IMR-90 (cell line): ENCODE results near the gene POLR3GL. TPM values are rescaled to one million over a fixed set of nuclear protein-coding genes. Genes with fewer than 3 reads are reported as not detected.

ENCODE experiments used
- ATAC-seq: fragments of 200-7000 bp; cut with Tn5 transposase; 2 replicates; pipeline ENCODE4 v1.9.1; 2020; ENCODE audit warnings: low read depth, mild to moderate bottlenecking, moderate library complexity
- BruUV-seq: library from RNA; stranded (reverse); fragments of 400-500 nt; replicated peaks from 2 replicates; lab custom pipeline; 2021; lab: Mats Ljungman, UMichigan
- CTCF ChIA-PET: fragments of 300-600 bp; formaldehyde crosslinking; extraction: SDS; loops from one replicate; lab custom pipeline; 2021; ENCODE audit warnings: antibody characterized with exemption; lab: Yijun Ruan, JAX
- POLR2A ChIA-PET: fragments of 300-600 bp; sonication (Branson Sonifier 250); formaldehyde crosslinking; loops from one replicate; lab custom pipeline; 2022; ENCODE audit warnings: antibody characterized with exemption; ENCODE audit not compliant: unreplicated experiment; lab: Charles Lee
- DNase-seq: peaks from one replicate; pipeline ENCODE4 v3.0.0; 2013
- H2AFZ ChIP-seq: replicated peaks from 2 replicates; pipeline ENCODE3; 2013; ENCODE audit warnings: low read length, mild to moderate bottlenecking; ENCODE audit not compliant: poor library complexity
- H2AK5ac ChIP-seq: 2 replicates; pipeline ENCODE4 v1.6.1; 2013; ENCODE audit warnings: low read depth, low read length, inconsistent platforms
- H2AK9ac ChIP-seq: replicated peaks from 2 replicates; pipeline ENCODE3; 2013; ENCODE audit warnings: mild to moderate bottlenecking, low read depth, low read length, moderate library complexity; ENCODE audit not compliant: poor library complexity
- H2BK120ac ChIP-seq: 2 replicates; pipeline ENCODE4 v1.6.1; 2013; ENCODE audit warnings: low read depth, low read length, inconsistent platforms
- H2BK15ac ChIP-seq: 3 replicates; pipeline ENCODE4 v1.6.1; 2013; ENCODE audit warnings: low read depth, low read length, inconsistent platforms
- H2BK20ac ChIP-seq: 2 replicates; pipeline ENCODE4 v1.6.1; 2013; ENCODE audit warnings: low read depth, mild to moderate bottlenecking, inconsistent platforms, low read length, moderate library complexity
- H2BK5ac ChIP-seq: 2 replicates; pipeline ENCODE4 v1.6.1; 2013; ENCODE audit warnings: mild to moderate bottlenecking, low read depth, low read length, inconsistent platforms; ENCODE audit not compliant: poor library complexity, severe bottlenecking
- H3K14ac ChIP-seq: replicated peaks from 2 replicates; pipeline ENCODE4 v1.6.1; 2013; ENCODE audit warnings: low read depth, low read length, inconsistent platforms
- H3K18ac ChIP-seq: 2 replicates; pipeline ENCODE4 v1.6.1; 2013; ENCODE audit warnings: low read depth, low read length, control low read depth
- H3K23ac ChIP-seq: 2 replicates; pipeline ENCODE4 v1.6.1; 2013; ENCODE audit warnings: low read depth, low read length, inconsistent platforms
- H3K27ac ChIP-seq: 2 replicates; pipeline ENCODE4 v1.5.1; 2013; ENCODE audit warnings: mild to moderate bottlenecking, control low read depth, low read length; ENCODE audit not compliant: insufficient read depth
- H3K27me3 ChIP-seq: 2 replicates; pipeline ENCODE4 v1.6.1; 2013; ENCODE audit warnings: low read length; ENCODE audit not compliant: control insufficient read depth, insufficient read depth
- H3K36me3 ChIP-seq: 2 replicates; pipeline ENCODE4 v1.6.1; 2013; ENCODE audit warnings: low read length, mixed read lengths; ENCODE audit not compliant: control insufficient read depth, insufficient read depth
- H3K4ac ChIP-seq: 2 replicates; pipeline ENCODE4 v1.6.1; 2013; ENCODE audit warnings: low read depth, low read length, inconsistent platforms
- H3K4me1 ChIP-seq: 2 replicates; pipeline ENCODE4 v1.6.1; 2013; ENCODE audit warnings: low read length, mixed read lengths; ENCODE audit not compliant: control insufficient read depth, insufficient read depth
- H3K4me2 ChIP-seq: 2 replicates; pipeline ENCODE4 v1.6.1; 2013; ENCODE audit warnings: low read depth, mild to moderate bottlenecking, control low read depth, low read length, moderate library complexity
- H3K4me3 ChIP-seq: 2 replicates; pipeline ENCODE4 v1.5.1; 2013; ENCODE audit warnings: low read depth, mild to moderate bottlenecking, control low read depth, low read length, moderate library complexity; ENCODE audit not compliant: insufficient read depth
- H3K56ac ChIP-seq: 2 replicates; pipeline ENCODE4 v1.6.1; 2013; ENCODE audit warnings: low read length, inconsistent platforms; ENCODE audit not compliant: insufficient read depth; ENCODE audit errors: extremely low read depth
- H3K79me1 ChIP-seq, 2 experiments: 2 replicates each; pipeline ENCODE4 v1.6.1; 2013; ENCODE audit warnings: low read length in 2 of 2, inconsistent platforms in 1 of 2, low read depth in 1 of 2
- H3K9ac ChIP-seq: 2 replicates; pipeline ENCODE4 v1.6.1; 2013; ENCODE audit warnings: low read depth, low read length, control low read depth
- H3K9me1 ChIP-seq: 2 replicates; pipeline ENCODE4 v1.6.1; 2013; ENCODE audit warnings: low read length, inconsistent platforms; ENCODE audit not compliant: insufficient read depth
- H3K9me3 ChIP-seq: 2 replicates; pipeline ENCODE4 v1.6.1; 2013; ENCODE audit warnings: low read length; ENCODE audit not compliant: control insufficient read depth, insufficient read depth
- H4K20me1 ChIP-seq: 2 replicates; pipeline ENCODE4 v1.6.1; 2013; ENCODE audit warnings: low read length, inconsistent platforms; ENCODE audit not compliant: insufficient read depth
- H4K5ac ChIP-seq: 2 replicates; pipeline ENCODE4 v1.6.1; 2013; ENCODE audit warnings: mild to moderate bottlenecking, low read depth, low read length, control low read depth
- H4K8ac ChIP-seq, 2 experiments: 2 replicates each; pipeline ENCODE4 v1.6.1; 2013; ENCODE audit warnings: low read depth in 2 of 2, low read length in 2 of 2, control low read depth in 1 of 2, inconsistent platforms in 1 of 2
- H4K91ac ChIP-seq: 2 replicates; pipeline ENCODE4 v1.6.1; 2013; ENCODE audit warnings: low read depth, low read length, inconsistent platforms; ENCODE audit not compliant: insufficient read depth
- BHLHE40 ChIP-seq: fragments of 150-350 bp; IDR thresholded peaks from 2 replicates; pipeline ENCODE4 v1.6.1; 2016; ENCODE audit warnings: mild to moderate bottlenecking, low read depth, low read length
- CEBPB ChIP-seq: IDR thresholded peaks from 2 replicates; pipeline ENCODE4 v1.6.1; 2012; ENCODE audit warnings: low read depth, low read length, improper control_type of control experiment
- CHD1 ChIP-seq: IDR thresholded peaks from 2 replicates; pipeline ENCODE4 v1.6.1; 2012; ENCODE audit warnings: low read depth, low read length, improper control_type of control experiment
- FOS ChIP-seq: fragments of 150-350 bp; IDR thresholded peaks from 2 replicates; pipeline ENCODE4 v1.6.1; 2016; ENCODE audit warnings: low read depth, low read length
- MAFK ChIP-seq: IDR thresholded peaks from 2 replicates; pipeline ENCODE4 v1.6.1; 2012; ENCODE audit warnings: low read depth, low read length, improper control_type of control experiment
- MAZ ChIP-seq: IDR thresholded peaks from 2 replicates; pipeline ENCODE4 v1.6.1; 2012; ENCODE audit warnings: low read depth, mild to moderate bottlenecking, low read length, improper control_type of control experiment, moderate library complexity, borderline replicate concordance
- NFE2L2 ChIP-seq: fragments of 150-350 bp; IDR thresholded peaks from 2 replicates; pipeline ENCODE4 v1.6.1; 2016; ENCODE audit warnings: low read depth, mild to moderate bottlenecking, low read length
- POLR2A ChIP-seq: IDR thresholded peaks from 2 replicates; pipeline ENCODE4 v1.6.1; 2012; ENCODE audit warnings: mild to moderate bottlenecking, low read depth, low read length
- RAD21 ChIP-seq: IDR thresholded peaks from 2 replicates; pipeline ENCODE4 v1.6.1; 2012; ENCODE audit warnings: low read length, improper control_type of control experiment
- RCOR1 ChIP-seq: IDR thresholded peaks from 2 replicates; pipeline ENCODE4 v1.6.1; 2012; ENCODE audit warnings: mild to moderate bottlenecking, low read length, improper control_type of control experiment; ENCODE audit not compliant: insufficient replicate concordance
- RFX5 ChIP-seq: IDR thresholded peaks from 2 replicates; pipeline ENCODE4 v1.8.0; 2012; ENCODE audit warnings: low read depth, mild to moderate bottlenecking, low read length, moderate library complexity
- SMC3 ChIP-seq: fragments of 150-350 bp; IDR thresholded peaks from 2 replicates; pipeline ENCODE4 v1.6.1; 2016; ENCODE audit warnings: low read depth, mild to moderate bottlenecking, antibody characterized with exemption, low read length, moderate library complexity
- WGBS, 2 experiments: methylation state at CpG; one replicate each; pipeline versions ENCODE4 v1.1.5 to v1.1.7; 2013; ENCODE audit warnings: missing lambda C conversion rate in 2 of 2; ENCODE audit not compliant: insufficient read length in 1 of 2; ENCODE audit errors: extremely low coverage in 2 of 2; 5-methylcytosine and 5-hydroxymethylcytosine counted together
- dilution Hi-C: fragments of 300-500 bp; cut with HindIII; formaldehyde crosslinking; loops from one replicate; pipeline ENCODE4 v1.14.3; 2018; ENCODE audit warnings: low sequenced_read_pairs; ENCODE audit not compliant: unreplicated experiment
- in situ Hi-C: fragments of 300-500 bp; cut with MboI; formaldehyde crosslinking; loops from 3 replicates; pipeline ENCODE4 v1.14.3; 2019; ENCODE audit warnings: low sequenced_read_pairs, inconsistent platforms, mixed read lengths
- intact Hi-C: fragments of 100-400 bp; cut with micrococcal nuclease; formaldehyde crosslinking; loops from 2 replicates; pipeline ENCODE4 v1.10.0; 2022
- polyA plus RNA-seq, 3 experiments: library from polyadenylated mRNA; depleted of rRNA; stranded (reverse); fragments of >200 nt; gene quantifications; 2 replicates each; pipeline ENCODE4 v1.2.3, GENCODE V29; 2012; ENCODE audit warnings: low replicate concordance in 1 of 3
- total RNA-seq: library from RNA; depleted of rRNA; stranded (reverse); fragments of >200 nt; gene quantifications from 2 replicates; pipeline ENCODE4 v1.2.3, GENCODE V29; 2012
- TF ChIP-seq, protein P1 (sequence below): fragments of 150-350 bp; IDR thresholded peaks from 2 replicates; pipeline ENCODE4 v1.6.1; 2016; ENCODE audit warnings: low read depth, mild to moderate bottlenecking, low read length, moderate library complexity, borderline replicate concordance
- TF ChIP-seq, protein P2 (sequence below): fragments of 150-350 bp; IDR thresholded peaks from 2 replicates; pipeline ENCODE4 v1.6.1; 2017; ENCODE audit warnings: mild to moderate bottlenecking, antibody characterized with exemption, low read length, low read depth

POLR3GL gene
- total and polyA plus RNA-seq, 2 of the 4 experiments (the other 2 are of a cell fraction), result 7.9 to 16.3 TPM

DNA sequence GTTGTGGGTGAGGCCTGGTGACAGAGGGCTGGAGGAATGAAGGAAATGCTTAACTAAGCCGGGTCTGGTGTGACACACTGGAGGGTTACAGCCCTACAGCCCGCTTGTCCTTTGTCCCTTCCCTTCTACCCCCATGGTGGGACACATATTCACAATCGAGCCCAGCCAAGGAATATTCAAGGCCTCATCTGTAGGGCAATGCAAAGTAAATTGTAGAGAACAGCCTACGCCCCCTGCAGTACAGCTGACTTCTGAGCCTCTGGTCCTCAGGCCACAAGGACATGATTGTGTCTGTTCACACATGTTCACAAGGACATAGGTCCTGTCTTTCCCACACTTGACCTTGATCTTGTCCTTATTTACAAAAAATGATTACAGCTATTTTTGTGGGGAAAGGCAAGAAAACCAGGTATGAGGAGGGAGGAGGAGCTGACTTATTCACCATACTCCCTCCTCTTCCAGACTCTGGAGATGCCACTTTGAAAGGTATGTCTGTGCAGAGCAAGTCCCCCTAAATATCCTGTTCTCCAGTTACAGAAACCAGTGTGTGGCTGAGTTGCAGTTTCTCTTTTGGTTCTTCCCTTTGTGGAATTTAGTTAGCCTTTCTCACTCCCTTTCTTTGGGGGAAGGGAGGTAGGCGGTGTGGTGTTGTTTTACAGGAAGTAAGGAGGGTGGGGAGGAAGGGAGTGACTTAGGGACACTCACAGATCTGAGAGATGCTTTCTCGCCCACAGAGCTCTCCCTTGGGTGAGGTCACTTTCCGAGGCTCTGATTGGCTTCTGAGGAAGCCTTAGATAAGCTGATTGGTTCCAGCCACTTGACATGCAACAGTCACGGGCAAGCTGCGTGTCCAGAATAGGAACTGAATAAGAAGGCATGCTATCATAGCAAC is 14.6 kb downstream of the POLR3GL start:
- WGBS, 2 experiments, result 0% methylated on average over 1 of the region's 9 CpGs; no CpG with 5 or more reads in 1 of the 2 experiments
- ChIA-PET CTCF (interaction anchor here (0.6 to 3.4 kb wide), 8 partner anchors 13 to 134 kb away, joined by 3 to 29 read pairs (median 4); partner anchors contain the start of genes ANKRD34A, NUDT17, POLR3GL and RBM8A), POLR2A (interaction anchor here (0.5 to 2.4 kb wide), 9 partner anchors 9 to 53 kb away, joined by 3 to 11 read pairs (median 3); partner anchors contain the start of genes RBM8A and TXNIP)
- H4K8ac ChIP-seq, result peak overlapping the region; percentile 88 to 100
- no peaks in the 10 kb centered on the region for H3K36me3 ChIP-seq
- no peaks in the 10 kb centered on the region for H4K20me1 ChIP-seq
- peaks cover 0 to 12% of the 10 kb centered on the region in 2 experiments; a peak in 3 of 4 replicates for H3K79me1 ChIP-seq
- peak overlapping the region; percentile 100 for H3K4ac ChIP-seq
- peaks cover 16% of the 10 kb centered on the region for H3K4me1 ChIP-seq
- intact Hi-C loops, result loop anchor here (1.0 kb wide), 1 partner anchor 16 kb away; no protein-coding TSS in a partner anchor
- H2BK20ac ChIP-seq, result peak overlapping the region; percentile 93
- peak overlapping the region; percentile 100 for H3K23ac ChIP-seq
- BruUV-seq, result no TSS peak
- peak overlapping the region; percentile 79 for H3K4me2 ChIP-seq
- H4K5ac ChIP-seq, result peak overlapping the region; percentile 93
- DNase-seq (peak; percentile 100), ATAC-seq (peak; percentile 94)
- H3K14ac ChIP-seq, result peak overlapping the region; percentile 100
- no peaks in the 10 kb centered on the region for H3K27me3 ChIP-seq
- peak overlapping the region; percentile 99 for H2AK5ac ChIP-seq
- H2BK5ac ChIP-seq, result peak overlapping the region; percentile 99
- in situ Hi-C loops, result no loop called here
- peak overlapping the region; percentile 85 for H2AFZ ChIP-seq
- peak overlapping the region; percentile 92 for H3K18ac ChIP-seq
- H2AK9ac ChIP-seq, result peak overlapping the region; percentile 99
- H3K27ac ChIP-seq, result peak overlapping the region; percentile 87
- no peaks in the 10 kb centered on the region for H3K9me3 ChIP-seq
- peaks cover 10% of the 10 kb centered on the region for H3K9me1 ChIP-seq
- H3K9ac ChIP-seq, result peak overlapping the region; percentile 86
- peak overlapping the region; percentile 98 for H2BK120ac ChIP-seq
- H2BK15ac ChIP-seq, result peak overlapping the region; percentile 97
- H4K91ac ChIP-seq, result peak overlapping the region; percentile 100
- peak overlapping the region; percentile 12; the same call in 1 of the 2 replicates for H3K4me3 ChIP-seq
- peak overlapping the region; percentile 99 for H3K56ac ChIP-seq
- dilution Hi-C loops, result no loop called here
- TF ChIP-seq NFE2L2 (no peak), RFX5 (no peak), CEBPB (0 out of 2 replicates have a peak, but pooled peaks have one; percentile 27), BHLHE40 (peak; percentile 98), POLR2A (peak; percentile 67; the same call in 1 of the 2 replicates), RAD21 (no peak), CHD1 (no peak; the same call in 1 of the 2 replicates), FOS (0 out of 2 replicates have a peak, but pooled peaks have one; percentile 43), MAZ (peak; percentile 96), MAFK (no peak), RCOR1 (peak; percentile 33), SMC3 (peak; percentile 0; the same call in 1 of the 2 replicates)
- TF ChIP-seq, protein P1, sequence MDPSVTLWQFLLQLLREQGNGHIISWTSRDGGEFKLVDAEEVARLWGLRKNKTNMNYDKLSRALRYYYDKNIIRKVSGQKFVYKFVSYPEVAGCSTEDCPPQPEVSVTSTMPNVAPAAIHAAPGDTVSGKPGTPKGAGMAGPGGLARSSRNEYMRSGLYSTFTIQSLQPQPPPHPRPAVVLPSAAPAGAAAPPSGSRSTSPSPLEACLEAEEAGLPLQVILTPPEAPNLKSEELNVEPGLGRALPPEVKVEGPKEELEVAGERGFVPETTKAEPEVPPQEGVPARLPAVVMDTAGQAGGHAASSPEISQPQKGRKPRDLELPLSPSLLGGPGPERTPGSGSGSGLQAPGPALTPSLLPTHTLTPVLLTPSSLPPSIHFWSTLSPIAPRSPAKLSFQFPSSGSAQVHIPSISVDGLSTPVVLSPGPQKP, result no peak
- TF ChIP-seq, protein P2, sequence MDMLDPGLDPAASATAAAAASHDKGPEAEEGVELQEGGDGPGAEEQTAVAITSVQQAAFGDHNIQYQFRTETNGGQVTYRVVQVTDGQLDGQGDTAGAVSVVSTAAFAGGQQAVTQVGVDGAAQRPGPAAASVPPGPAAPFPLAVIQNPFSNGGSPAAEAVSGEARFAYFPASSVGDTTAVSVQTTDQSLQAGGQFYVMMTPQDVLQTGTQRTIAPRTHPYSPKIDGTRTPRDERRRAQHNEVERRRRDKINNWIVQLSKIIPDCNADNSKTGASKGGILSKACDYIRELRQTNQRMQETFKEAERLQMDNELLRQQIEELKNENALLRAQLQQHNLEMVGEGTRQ, result 0 out of 2 replicates have a peak, but pooled peaks have one; percentile 9
